GM12873 (cell line): Measurements from ENCODE around the gene MBOAT1.

Experiments
- TF ChIP-seq, protein P1 (sequence below): IDR thresholded peaks from 2 replicates; pipeline ENCODE4 v1.5.1; 2012; ENCODE audit warnings: low read depth, mild to moderate bottlenecking, moderate library complexity, low read length, control low read depth; ENCODE audit not compliant: insufficient read depth; ENCODE audit errors: missing control alignments

MBOAT1 gene

DNA sequence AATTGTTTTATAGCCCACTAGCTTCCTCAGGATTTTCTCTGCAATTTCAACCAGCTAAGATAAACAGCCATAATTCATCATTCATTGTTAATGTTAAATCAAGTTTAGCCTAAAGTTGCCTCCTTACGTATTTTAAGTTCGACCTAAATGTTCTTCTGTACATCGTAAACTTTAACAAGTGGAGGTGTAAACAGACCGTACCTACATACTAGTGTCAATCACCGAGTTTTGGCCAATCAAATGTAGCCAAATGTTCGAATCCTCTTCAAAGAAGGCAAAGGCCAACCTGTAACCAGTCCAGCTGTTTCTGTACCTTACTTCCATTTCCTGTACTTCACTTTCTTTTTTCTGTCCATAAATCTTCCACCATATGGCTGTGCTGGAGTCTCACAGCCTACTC, 13.5 kb downstream of the MBOAT1 start:
- TF ChIP-seq, protein P1, sequence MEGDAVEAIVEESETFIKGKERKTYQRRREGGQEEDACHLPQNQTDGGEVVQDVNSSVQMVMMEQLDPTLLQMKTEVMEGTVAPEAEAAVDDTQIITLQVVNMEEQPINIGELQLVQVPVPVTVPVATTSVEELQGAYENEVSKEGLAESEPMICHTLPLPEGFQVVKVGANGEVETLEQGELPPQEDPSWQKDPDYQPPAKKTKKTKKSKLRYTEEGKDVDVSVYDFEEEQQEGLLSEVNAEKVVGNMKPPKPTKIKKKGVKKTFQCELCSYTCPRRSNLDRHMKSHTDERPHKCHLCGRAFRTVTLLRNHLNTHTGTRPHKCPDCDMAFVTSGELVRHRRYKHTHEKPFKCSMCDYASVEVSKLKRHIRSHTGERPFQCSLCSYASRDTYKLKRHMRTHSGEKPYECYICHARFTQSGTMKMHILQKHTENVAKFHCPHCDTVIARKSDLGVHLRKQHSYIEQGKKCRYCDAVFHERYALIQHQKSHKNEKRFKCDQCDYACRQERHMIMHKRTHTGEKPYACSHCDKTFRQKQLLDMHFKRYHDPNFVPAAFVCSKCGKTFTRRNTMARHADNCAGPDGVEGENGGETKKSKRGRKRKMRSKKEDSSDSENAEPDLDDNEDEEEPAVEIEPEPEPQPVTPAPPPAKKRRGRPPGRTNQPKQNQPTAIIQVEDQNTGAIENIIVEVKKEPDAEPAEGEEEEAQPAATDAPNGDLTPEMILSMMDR: no peak

DNA sequence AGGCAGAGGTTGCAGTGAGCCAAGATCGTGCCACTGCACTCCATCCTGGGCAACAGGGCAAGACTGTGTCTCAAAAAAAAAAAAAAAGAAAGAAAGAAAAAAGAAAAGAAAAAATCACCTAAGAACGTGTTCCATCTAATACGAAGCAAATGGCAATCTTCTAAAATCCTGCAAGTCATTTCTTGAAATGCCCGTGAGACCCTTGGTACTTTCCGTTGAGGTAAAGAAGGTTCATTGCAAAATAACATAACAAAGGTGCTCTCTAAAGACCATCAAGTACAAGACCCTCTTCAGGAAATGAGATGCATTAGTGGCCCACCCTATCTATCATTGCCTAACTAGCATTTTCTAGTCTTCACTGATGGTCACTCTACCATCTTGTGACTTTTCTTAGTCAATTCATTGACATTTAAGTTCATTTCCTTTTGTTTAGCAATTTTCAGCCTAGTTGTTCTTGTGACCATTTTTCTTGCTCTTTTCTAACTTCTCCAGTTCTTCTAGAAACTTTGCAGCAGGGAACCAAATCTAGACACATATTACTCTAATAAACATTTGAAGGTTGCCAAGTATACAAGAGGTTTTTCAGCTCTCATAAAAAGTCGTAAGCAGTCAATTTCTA, 14.0 kb downstream of the MBOAT1 start:
- TF ChIP-seq, protein P1: no peak

DNA sequence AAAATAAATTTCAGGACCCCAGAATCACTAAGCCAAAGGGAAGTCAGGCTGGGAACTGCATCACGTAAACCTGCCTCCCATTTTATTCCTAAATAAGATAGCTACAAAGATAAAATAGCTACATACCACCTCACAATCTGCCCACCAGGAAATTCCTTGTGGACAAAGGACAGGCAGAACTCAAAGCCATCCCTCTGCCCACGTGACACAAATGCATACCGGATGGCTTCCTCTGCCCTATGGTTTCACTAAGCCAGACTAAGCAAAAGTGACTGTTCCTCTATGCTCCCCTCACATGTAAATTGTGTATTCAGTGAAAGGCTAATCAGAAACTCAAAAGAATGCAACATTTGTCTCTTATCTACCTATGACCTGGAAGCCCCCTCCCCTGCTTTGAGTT, 15.0 kb downstream of the MBOAT1 start:
- TF ChIP-seq, protein P1: no peak

DNA sequence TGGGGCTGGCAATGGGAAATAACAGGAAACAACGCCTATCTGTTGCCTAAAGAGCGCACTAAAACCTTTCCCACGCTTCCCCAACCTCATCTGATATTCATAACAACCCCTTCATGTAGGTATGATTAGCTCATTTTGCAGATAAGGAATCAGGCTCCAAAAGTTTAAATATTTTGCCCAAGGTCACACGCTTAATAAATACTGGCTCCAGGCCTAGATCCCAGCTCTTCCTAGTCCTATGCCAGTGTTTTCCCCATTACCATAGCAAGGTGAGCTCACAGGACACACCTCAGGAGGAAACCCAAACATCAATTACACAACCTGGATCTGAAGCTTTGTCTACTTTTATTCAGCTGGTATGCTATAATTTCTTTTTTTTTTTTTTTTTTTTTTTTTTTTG, 19.6 kb downstream of the MBOAT1 start:
- TF ChIP-seq, protein P1: no peak

DNA sequence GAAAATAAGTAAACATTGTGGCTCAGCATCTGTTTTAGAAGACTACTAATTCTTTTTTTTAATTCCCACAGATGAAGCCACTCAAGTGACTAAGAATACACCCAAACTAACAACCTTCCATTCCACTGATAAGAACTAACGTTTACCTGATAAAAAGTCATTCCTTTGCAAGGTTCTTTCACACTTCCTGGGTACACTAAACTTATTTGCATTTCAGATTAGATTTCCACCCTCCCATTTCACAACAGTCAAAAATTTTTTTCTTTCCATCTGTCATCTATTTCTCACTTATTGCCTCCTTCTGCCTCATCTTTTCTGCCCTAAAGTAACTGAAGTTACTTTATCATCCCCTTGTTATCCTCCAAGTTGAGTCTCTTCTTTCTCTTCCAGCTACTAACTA, 20.3 kb downstream of the MBOAT1 start:
- TF ChIP-seq, protein P1: no peak

DNA sequence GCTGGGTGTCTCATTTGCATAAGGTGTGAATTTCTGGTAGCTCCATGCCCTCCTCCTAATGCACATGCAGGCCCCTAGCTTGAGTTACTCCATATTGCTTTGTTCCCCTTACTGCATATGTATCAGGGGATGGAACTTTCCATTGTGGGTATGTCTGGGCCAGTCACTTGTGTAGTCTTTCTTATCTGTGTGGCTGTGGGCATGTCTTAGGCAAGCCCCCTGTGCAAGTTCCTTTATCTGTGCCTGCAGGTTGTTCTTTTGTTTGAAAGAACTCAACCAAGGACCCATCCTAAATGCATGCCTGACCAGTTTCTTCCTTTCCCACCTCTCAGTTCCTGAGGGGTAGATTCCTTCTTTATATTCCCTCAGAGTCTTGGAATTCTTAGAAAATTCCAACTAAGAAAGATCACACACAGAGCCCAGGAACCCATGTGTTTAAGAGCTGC, 23.6 kb downstream of the MBOAT1 start:
- TF ChIP-seq, protein P1: no peak

DNA sequence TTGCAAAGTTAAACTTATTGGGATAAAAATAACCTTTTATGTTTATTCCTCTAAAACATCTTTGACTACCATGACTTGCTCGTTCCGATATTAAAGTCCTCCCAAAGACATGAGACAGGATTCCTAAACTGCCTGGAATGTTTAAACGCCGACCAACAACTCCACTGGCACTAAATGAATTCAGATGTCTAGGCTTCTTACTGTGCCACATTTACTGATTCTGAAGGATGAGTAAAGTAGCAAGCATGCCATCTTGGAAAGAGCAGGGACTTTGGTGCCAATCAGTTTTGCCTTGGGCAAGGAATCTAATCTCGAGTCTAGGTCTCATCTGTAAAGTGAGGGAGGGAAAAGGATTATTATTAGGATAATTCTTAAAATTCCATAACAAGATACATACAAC, 25.3 kb downstream of the MBOAT1 start:
- TF ChIP-seq, protein P1: no peak
